PC-3 (cell line): Measurements from ENCODE around the gene EBP. TPM values are rescaled to one million over a fixed set of nuclear protein-coding genes. Genes with fewer than 3 reads are reported as not detected.

ENCODE experiments used
- ATAC-seq: fragments of 200-7000 bp; cut with Tn5 transposase; 2 replicates; pipeline ENCODE4 v1.9.1; 2020; ENCODE audit warnings: mild to moderate bottlenecking, moderate library complexity
- BruUV-seq: library from RNA; stranded (reverse); fragments of 400-500 nt; replicated peaks from 2 replicates; lab custom pipeline; 2021; lab: Mats Ljungman, UMichigan
- CTCF ChIA-PET: fragments of 300-600 bp; sonication (Branson Sonifier 250); formaldehyde crosslinking; loops from one replicate; lab custom pipeline; 2022; ENCODE audit warnings: antibody characterized with exemption; lab: Charles Lee
- POLR2A ChIA-PET: fragments of 300-600 bp; sonication (Branson Sonifier 250); formaldehyde crosslinking; loops from one replicate; lab custom pipeline; 2022; ENCODE audit warnings: antibody characterized with exemption; ENCODE audit not compliant: unreplicated experiment; lab: Charles Lee
- DNase-seq: peaks from one replicate; pipeline ENCODE4 v3.0.0-alpha.2; 2015
- H2AFZ ChIP-seq: fragments of 300-600 bp; sonication (generic); 2 replicates; pipeline ENCODE4 v1.6.0; 2016; ENCODE audit warnings: antibody characterized with exemption, low read length
- H3F3A ChIP-seq: fragments of 300-600 bp; sonication (generic); one replicate; pipeline ENCODE4 v1.6.0; 2017; ENCODE audit warnings: antibody characterized with exemption, low read length, control low read depth, mild to moderate bottlenecking; ENCODE audit not compliant: unreplicated experiment
- H3K27ac ChIP-seq: fragments of 300-600 bp; sonication (generic); 2 replicates; pipeline ENCODE4 v1.5.1; 2016; ENCODE audit warnings: mild to moderate bottlenecking, low read length
- H3K27me3 ChIP-seq: fragments of 300-600 bp; sonication (generic); 2 replicates; pipeline ENCODE4 v1.6.1; 2016; ENCODE audit warnings: low read length, mixed read lengths
- H3K36me3 ChIP-seq: fragments of 300-600 bp; sonication (generic); 2 replicates; pipeline ENCODE4 v1.6.1; 2016; ENCODE audit warnings: low read depth, mixed run types, low read length, mixed read lengths
- H3K4me1 ChIP-seq: fragments of 300-600 bp; sonication (generic); 2 replicates; pipeline ENCODE4 v1.5.1; 2016; ENCODE audit warnings: low read length; ENCODE audit not compliant: insufficient read depth
- H3K4me2 ChIP-seq: fragments of 300-600 bp; sonication (generic); 2 replicates; pipeline ENCODE4 v1.6.0; 2016; ENCODE audit warnings: low read length
- H3K4me3 ChIP-seq: fragments of 300-600 bp; sonication (generic); 2 replicates; pipeline ENCODE4 v1.5.1; 2016; ENCODE audit warnings: mild to moderate bottlenecking, low read length, mixed read lengths
- H3K79me2 ChIP-seq: fragments of 300-600 bp; sonication (generic); 2 replicates; pipeline ENCODE4 v1.6.1; 2017; ENCODE audit warnings: low read length, mixed read lengths
- H3K9ac ChIP-seq: fragments of 300-600 bp; sonication (generic); 2 replicates; pipeline ENCODE4 v1.6.0; 2016; ENCODE audit warnings: mild to moderate bottlenecking, low read length
- H3K9me2 ChIP-seq: fragments of 300-600 bp; sonication (generic); replicated peaks from 2 replicates; pipeline ENCODE4 v1.6.1; 2016; ENCODE audit warnings: mixed run types, low read length, mixed read lengths
- H3K9me3 ChIP-seq: fragments of 300-600 bp; sonication (generic); 2 replicates; pipeline ENCODE4 v1.6.1; 2016; ENCODE audit warnings: low read length, mixed read lengths
- H4K20me1 ChIP-seq: fragments of 300-600 bp; sonication (generic); 2 replicates; pipeline ENCODE4 v1.6.1; 2016; ENCODE audit warnings: low read length, mixed read lengths
- EZH2 ChIP-seq: fragments of 300-600 bp; sonication (generic); IDR thresholded peaks from one replicate; pipeline ENCODE4 v1.6.1; 2017; ENCODE audit warnings: antibody characterized with exemption, mild to moderate bottlenecking, low read length; ENCODE audit not compliant: unreplicated experiment
- EZH2phosphoT487 ChIP-seq: fragments of 300-600 bp; sonication (generic); IDR thresholded peaks from 2 replicates; pipeline ENCODE4 v1.6.1; 2018; ENCODE audit warnings: mild to moderate bottlenecking, antibody characterized with exemption, low read length, borderline replicate concordance
- intact Hi-C: fragments of 100-400 bp; cut with micrococcal nuclease; formaldehyde crosslinking; loops from 2 replicates; pipeline ENCODE4 v1.9.0; 2023
- total RNA-seq: library from RNA; depleted of rRNA; stranded (reverse); fragments of >200 nt; gene quantifications from 2 replicates; pipeline ENCODE4 v1.2.3, GENCODE V29; 2014
- TF ChIP-seq, protein P1 (sequence below): fragments of 300-600 bp; sonication (generic); conservative IDR thresholded peaks from 2 replicates; pipeline ENCODE4 v1.5.1; 2017; ENCODE audit warnings: antibody characterized with exemption, low read depth, mild to moderate bottlenecking, low read length

The EBP gene
- total RNA-seq, 1 experiment from 2014 or later = 307 TPM

DNA sequence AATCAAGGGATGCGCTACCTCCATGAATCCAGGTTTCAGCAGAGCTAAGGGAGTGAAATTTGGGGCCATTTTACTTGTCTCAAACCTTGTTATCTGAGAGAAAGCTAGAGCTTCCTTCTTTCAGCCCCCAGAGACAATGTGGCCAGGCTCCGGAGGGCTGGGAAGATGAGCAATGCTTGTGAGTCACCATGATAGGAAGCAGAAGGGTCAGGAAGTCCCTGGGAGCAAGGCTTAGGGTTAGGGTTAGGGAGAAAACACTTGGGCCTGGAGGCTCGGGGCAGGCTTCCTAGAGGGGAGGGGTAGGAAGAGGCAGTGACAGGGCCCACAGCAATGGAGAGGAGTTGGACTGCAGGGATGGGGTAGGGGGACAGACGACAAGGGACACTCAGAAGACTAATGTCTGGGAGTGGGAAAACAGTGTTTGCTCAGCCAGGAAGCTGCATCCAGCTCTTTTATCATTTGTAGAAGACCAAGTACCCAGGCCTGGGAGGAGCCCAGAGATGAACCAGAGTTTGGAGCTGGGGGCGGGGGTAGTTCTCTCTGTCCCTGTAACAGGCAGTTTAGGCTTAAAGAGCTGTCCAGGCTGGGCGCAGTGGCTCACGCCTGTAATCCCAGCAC is 29.2 kb upstream of the EBP start:
- H2AFZ ChIP-seq = no peak overlapping the region
- POLR2A ChIA-PET = no interaction called here
- H4K20me1 ChIP-seq = no peaks in the 10 kb centered on the region
- CTCF ChIA-PET = no interaction called here
- no peaks in the 10 kb centered on the region for H3K9me2 ChIP-seq
- peaks cover 5% of the 10 kb centered on the region; the same call in 1 of the 2 replicates for H3K36me3 ChIP-seq
- no peaks in the 10 kb centered on the region for H3K27me3 ChIP-seq
- ATAC-seq (no peak; the same call in 1 of the 2 replicates), DNase-seq (peak; percentile 40)
- H3K4me3 ChIP-seq = no peak overlapping the region
- peak overlapping the region; percentile 44 for H3K9ac ChIP-seq
- no peaks in the 10 kb centered on the region for H3F3A ChIP-seq
- intact Hi-C loops = no loop called here
- H3K27ac ChIP-seq = peak overlapping the region; percentile 98
- H3K4me2 ChIP-seq = peak overlapping the region; percentile 72
- no TSS peak for BruUV-seq
- H3K79me2 ChIP-seq = no peaks in the 10 kb centered on the region
- TF ChIP-seq EZH2 (no peak), EZH2phosphoT487 (no peak)
- TF ChIP-seq, protein P1, sequence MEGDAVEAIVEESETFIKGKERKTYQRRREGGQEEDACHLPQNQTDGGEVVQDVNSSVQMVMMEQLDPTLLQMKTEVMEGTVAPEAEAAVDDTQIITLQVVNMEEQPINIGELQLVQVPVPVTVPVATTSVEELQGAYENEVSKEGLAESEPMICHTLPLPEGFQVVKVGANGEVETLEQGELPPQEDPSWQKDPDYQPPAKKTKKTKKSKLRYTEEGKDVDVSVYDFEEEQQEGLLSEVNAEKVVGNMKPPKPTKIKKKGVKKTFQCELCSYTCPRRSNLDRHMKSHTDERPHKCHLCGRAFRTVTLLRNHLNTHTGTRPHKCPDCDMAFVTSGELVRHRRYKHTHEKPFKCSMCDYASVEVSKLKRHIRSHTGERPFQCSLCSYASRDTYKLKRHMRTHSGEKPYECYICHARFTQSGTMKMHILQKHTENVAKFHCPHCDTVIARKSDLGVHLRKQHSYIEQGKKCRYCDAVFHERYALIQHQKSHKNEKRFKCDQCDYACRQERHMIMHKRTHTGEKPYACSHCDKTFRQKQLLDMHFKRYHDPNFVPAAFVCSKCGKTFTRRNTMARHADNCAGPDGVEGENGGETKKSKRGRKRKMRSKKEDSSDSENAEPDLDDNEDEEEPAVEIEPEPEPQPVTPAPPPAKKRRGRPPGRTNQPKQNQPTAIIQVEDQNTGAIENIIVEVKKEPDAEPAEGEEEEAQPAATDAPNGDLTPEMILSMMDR = no peak
- H3K4me1 ChIP-seq = peaks cover 49% of the 10 kb centered on the region
- no peaks in the 10 kb centered on the region for H3K9me3 ChIP-seq

DNA sequence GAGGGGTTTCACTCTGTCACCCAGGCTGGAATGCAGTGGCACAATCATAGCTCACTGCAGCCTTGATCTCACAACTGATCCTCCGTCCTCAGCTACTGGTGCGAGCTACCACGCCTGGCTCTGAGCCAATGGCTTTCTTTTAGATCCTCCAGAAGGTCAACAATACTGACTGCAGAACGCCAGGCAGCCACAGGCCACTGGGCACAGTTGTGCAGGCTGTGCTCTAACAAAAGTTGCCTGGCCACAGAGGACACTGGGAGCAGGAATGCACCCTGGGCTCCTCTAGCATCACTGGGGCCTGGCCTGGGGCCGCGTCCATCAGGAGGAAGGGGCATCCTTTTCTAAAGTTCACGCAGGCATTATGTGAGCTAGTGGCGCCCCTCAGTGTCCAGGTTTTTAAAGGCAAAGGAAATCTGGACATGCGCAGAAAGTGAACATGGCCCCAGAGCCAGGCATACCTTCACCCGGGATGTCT is 27.7 kb upstream of the EBP start:
- H3K4me3 ChIP-seq = no peak overlapping the region
- peaks cover 49% of the 10 kb centered on the region for H3K4me1 ChIP-seq
- H2AFZ ChIP-seq = no peak overlapping the region
- H3K27me3 ChIP-seq = no peaks in the 10 kb centered on the region
- ATAC-seq = no peak
- DNase-seq = peak; percentile 48
- no peak overlapping the region for H3K4me2 ChIP-seq
- ChIA-PET POLR2A (no interaction called here), CTCF (interaction anchor here (0.6 to 1.4 kb wide), 3 partner anchors 11 to 411 kb away, joined by 3 to 4 read pairs (median 4); no protein-coding TSS in a partner anchor)
- H3F3A ChIP-seq = peaks cover 8% of the 10 kb centered on the region
- H3K9me2 ChIP-seq = no peaks in the 10 kb centered on the region
- H3K9ac ChIP-seq = no peak overlapping the region
- H3K79me2 ChIP-seq = no peaks in the 10 kb centered on the region
- BruUV-seq = no TSS peak
- H4K20me1 ChIP-seq = no peaks in the 10 kb centered on the region
- H3K36me3 ChIP-seq = no peaks in the 10 kb centered on the region
- H3K9me3 ChIP-seq = no peaks in the 10 kb centered on the region
- intact Hi-C loops = loop anchor here (1.0 kb wide), 1 partner anchor 411 kb away; no protein-coding TSS in a partner anchor
- H3K27ac ChIP-seq = no peak overlapping the region
- TF ChIP-seq EZH2phosphoT487 = no peak
- TF ChIP-seq, protein P1 = peak; percentile 59

DNA sequence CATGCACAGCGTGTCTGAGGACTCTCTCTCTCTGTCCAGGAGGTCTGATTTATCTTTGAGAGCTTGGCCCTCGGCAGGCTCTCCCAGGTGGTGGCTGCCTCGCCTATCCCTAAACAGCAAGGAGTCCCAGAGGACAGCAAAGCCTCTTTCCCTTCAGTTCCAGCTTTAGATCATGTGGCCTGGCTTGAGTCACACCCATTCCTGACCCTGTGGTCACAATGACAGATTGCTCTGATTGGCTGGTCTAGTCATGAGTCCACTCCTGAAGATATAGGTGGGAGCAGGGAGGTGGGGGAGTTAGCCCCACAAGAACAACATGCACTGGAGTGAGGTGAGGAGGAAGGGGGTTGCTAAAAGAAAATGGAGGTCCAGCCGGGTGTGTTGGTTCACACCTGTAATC is 24.9 kb upstream of the EBP start:
- H3K27me3 ChIP-seq = no peaks in the 10 kb centered on the region
- H3K9me3 ChIP-seq = no peaks in the 10 kb centered on the region
- no peaks in the 10 kb centered on the region for H4K20me1 ChIP-seq
- ATAC-seq (no peak), DNase-seq (peak; percentile 22)
- ChIA-PET CTCF (no interaction called here), POLR2A (no interaction called here)
- no peak overlapping the region for H3K4me3 ChIP-seq
- H3K9ac ChIP-seq = no peak overlapping the region
- intact Hi-C loops = no loop called here
- BruUV-seq = no TSS peak
- TF ChIP-seq EZH2phosphoT487 = no peak
- no peak for TF ChIP-seq EZH2
- TF ChIP-seq, protein P1 = no peak
- no peak overlapping the region for H2AFZ ChIP-seq
- no peak overlapping the region for H3K4me2 ChIP-seq
- H3K27ac ChIP-seq = no peak overlapping the region
- H3F3A ChIP-seq = peaks cover 8% of the 10 kb centered on the region
- H3K4me1 ChIP-seq = peaks cover 31% of the 10 kb centered on the region
- no peaks in the 10 kb centered on the region for H3K9me2 ChIP-seq
- no peaks in the 10 kb centered on the region for H3K36me3 ChIP-seq
- no peaks in the 10 kb centered on the region for H3K79me2 ChIP-seq
